Activated CD8-positive, alpha-beta memory T cell treated with anti-CD3 and anti-CD28 coated beads for 36 hours (primary cell): ENCODE results near the gene HLA-DQB1. TPM values are rescaled to one million over a fixed set of nuclear protein-coding genes. Genes with fewer than 3 reads are reported as not detected.
"Not testable (repeated sequence)": the region's sequence is repeated elsewhere in the genome, so short reads cannot be mapped to it uniquely, and the experiment has no call there.

Experiments used
- CTCF ChIA-PET: fragments of 350-600 bp; sonication (Branson Sonifier 250); formaldehyde crosslinking; loops from one replicate; lab custom pipeline; 2021; ENCODE audit warnings: antibody characterized with exemption; lab: Charles Lee
- POLR2A ChIA-PET: fragments of 350-600 bp; sonication (Branson Sonifier 250); formaldehyde crosslinking; loops from one replicate; lab custom pipeline; 2021; ENCODE audit warnings: antibody characterized with exemption; lab: Charles Lee
- total RNA-seq, 2 experiments: library from RNA; stranded (reverse); gene quantifications; one replicate each; pipeline ENCODE4 v1.2.3, GENCODE V29; 2021

Gene HLA-DQB1
- total RNA-seq, 2 experiments from 2014 or later: 9.5 to 11.6 TPM

DNA sequence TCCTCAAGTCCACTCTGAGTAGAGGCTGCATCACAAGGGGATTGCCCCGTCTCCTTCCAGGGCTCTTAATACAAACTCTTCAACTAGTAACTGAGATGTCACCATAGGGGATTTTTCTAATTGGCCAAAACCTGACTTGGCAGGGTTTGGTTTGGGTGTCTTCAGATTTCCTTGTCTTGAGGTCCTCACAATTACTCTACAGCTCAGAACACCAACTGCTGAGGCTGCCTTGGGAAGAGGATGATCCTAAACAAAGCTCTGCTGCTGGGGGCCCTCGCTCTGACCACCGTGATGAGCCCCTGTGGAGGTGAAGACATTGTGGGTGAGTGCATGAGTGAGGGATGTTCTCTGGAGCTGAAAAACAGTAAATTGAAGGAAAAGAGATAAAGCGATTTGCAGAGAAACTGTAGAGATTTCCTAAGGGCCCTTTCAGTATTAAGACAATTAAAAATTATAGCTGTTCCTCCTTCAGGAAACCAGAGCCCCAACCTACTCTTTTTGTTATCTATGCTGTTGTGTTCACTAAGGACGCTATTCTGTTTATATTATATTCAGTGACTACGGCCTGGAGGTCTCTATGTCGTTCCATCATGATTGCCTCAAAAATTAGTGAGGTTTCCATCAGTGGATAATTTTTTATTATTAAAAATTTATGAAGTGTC is 29.1 kb downstream of the HLA-DQB1 start, which contains the start of gene HLA-DQA1:
Gene HLA-DQA1 (plus strand): TSS at position 188 of the 662 bp plus-strand sequence. CDS start 53 bp downstream, at position 241.
- CTCF ChIA-PET: no interaction called here
- POLR2A ChIA-PET: no interaction called here

DNA sequence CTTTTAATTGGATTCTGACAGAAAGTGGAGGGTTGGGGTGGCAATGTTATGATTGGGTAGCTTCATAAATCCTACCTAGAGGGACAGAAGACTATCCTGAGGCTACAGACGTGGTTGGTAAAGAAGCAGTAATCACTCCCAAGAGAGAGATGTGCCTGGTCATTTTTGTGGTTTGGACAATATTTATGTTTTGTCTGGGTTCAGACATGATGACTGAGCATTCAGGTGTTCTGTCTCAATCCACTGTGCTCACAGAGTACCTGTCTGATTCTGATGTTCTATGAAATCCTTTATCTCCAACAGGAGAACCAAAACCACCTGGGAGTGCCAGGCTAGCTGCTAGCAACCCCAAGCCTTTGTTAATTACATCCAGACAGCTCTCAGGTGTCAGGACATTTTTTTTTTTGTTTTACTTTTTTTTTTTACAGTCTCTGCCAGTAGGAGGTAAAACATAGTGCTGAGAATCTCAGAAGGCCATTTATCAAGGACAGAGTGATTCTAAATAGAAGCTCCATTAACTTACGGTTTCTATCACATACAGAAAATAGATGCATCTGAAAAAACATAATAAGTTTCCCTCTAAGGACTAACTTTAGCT is 30.8 kb downstream of the HLA-DQB1 start:
- POLR2A ChIA-PET: no interaction called here
- CTCF ChIA-PET: no interaction called here

DNA sequence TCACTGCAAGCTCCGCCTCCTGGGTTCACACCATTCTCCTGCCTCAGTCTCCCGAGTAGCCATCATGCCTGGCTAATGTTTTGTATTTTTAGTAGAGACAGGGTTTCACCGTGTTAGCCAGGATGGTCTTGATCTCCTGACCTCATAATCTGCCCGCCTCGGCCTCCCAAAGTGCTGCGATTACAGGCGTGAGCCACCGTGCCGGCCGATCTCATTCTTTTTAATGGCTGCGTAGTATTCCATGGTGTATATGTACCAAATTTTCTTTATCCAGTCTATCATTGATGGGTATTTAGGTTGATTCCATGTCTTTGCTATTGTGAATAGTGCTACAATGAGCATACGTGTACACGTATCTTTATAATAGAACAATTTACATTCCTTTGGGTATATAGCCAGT is 36.7 kb downstream of the HLA-DQB1 start:
- POLR2A ChIA-PET, CTCF ChIA-PET: not testable (repeated sequence)

GRCh38 chr6:32627831-32628230 is 38.6 kb downstream of the HLA-DQB1 start:
- CTCF ChIA-PET: no interaction called here
- POLR2A ChIA-PET: interaction anchor here (0.7 kb wide), 1 partner anchor 259 kb away, joined by 3 read pairs; no protein-coding TSS in a partner anchor

DNA sequence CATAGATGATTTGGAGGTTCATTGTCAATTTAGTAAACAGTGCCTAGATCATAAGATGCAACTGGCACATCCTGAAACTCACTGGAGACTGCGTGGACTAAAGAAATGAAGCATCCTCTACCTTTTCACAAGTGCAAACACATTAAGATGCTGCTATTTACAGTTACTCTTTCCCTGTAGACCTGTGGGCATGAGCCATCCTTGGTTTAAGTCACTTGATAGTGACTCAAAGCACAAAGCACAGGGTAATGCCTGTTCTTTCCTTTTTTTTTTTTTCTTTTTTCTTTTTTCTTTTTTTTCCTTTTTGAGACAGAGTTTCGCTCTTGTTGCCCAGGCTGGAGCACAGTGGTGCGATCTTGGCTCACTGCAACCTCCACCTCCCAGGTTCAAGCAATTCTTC is 39.2 kb downstream of the HLA-DQB1 start:
- CTCF ChIA-PET: no interaction called here
- POLR2A ChIA-PET: no interaction called here

DNA sequence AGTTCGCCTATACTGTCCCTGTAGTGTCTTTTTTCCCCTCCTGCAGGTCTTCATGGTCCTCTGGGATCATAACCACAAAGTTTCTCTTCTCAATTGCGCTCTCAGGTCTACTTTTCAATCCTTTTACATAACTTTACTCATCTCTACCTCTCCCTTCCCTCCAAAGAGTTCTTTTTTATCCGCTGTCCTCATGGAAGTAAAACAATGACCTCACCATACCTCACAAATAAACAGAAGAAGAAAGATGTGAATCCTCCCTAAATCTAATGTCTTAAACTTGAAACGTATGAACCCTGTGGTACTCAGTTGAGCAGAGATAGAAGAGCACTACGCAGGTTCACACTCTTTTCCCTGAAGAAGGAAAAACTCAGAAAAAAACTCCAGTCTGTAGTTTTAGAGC is 41.3 kb downstream of the HLA-DQB1 start:
- ChIA-PET POLR2A (no interaction called here), CTCF (interaction anchor here (0.7 kb wide), 1 partner anchor 16 kb away, joined by 3 read pairs; no protein-coding TSS in a partner anchor)

- CTCF ChIA-PET: no interaction called here
- POLR2A ChIA-PET: no interaction called here
Observed at GRCh38 chr6:32624565-32624964, 41.9 kb downstream of the HLA-DQB1 start.

DNA sequence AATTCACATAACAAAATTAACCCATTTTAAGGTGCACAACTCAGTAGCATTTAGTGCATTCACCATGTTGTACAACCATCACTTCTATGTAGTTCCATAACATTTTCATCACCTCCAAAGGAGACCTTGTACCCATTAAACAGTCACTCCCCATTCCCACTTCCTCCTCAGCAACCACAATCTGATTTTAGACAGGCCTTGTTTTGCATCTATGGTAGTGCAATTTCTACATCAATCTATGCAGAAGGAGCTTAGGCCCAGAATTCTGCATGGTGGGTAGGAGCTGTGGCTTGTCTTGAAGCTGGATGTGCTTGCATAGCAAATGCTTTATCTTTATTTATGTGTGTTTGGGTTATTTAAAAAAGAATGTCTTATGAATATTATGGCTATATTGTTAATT is 42.8 kb downstream of the HLA-DQB1 start:
- POLR2A ChIA-PET: no interaction called here

DNA sequence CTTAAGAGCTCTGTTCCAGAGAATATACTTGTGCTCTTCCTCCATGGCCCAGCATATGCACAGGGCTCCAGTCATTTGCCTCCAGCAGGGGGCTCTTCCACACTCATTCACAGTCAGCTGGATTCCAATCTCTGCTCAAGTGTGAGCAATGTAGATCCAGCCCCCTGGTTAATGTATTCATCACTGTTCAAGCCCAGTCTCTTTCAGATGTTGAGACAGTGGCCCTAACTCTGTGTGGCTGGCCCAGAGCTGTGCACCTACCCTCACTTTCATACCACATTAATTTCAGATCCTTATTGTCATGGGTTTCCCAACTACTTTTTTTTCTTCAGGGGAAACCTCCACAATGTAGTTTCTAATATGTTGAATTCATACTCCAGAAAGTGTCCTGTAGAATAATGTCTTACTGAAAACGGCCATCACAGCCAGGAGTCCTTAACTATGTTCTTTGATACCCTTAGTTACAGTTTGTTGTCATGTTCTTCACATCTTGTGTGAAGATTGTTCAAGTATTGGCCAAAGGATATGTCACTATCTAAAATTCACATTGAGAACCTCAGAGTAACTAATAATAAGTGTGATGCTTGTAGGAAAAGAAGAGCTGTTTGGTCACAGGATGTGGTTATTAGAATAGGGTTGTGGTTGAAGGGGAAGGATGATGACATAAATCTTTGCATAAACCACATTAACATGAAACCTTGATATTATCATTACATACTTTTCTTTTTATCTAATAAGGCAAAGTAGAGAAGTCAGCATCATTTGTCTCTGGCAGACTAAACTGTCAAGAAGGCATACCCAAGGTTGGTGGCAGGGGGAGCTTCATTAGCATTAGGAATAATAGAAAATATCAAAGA is 43.7 kb downstream of the HLA-DQB1 start:
- CTCF ChIA-PET: no interaction called here
- POLR2A ChIA-PET: no interaction called here

More for the DNA sequence above, 42.8 kb downstream of the HLA-DQB1 start:
- CTCF ChIA-PET: no interaction called here

- ChIA-PET CTCF (no interaction called here), POLR2A (interaction anchor here (0.6 kb wide), 1 partner anchor 385 kb away, joined by 5 read pairs; no protein-coding TSS in a partner anchor)
Observed at GRCh38 chr6:32621372-32621771, 45.1 kb downstream of the HLA-DQB1 start.

DNA sequence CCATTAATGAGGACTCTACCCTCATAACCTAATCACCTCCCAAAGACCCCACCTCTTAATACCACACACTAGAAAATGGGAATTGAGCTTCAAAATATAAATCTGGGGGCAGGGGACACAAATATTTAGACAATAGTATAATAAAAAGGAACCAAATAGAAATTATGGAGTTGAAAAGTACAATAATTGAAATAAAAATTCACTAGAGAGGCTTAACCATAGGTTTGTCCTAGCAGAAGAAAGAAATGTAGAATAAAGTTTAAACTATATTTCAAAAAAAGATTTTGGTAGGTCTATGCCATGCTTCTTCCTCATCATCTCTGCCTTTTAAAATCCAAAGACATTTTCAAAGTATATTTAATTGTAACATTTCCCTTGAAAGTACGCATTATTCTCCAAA is 48.7 kb downstream of the HLA-DQB1 start:
- POLR2A ChIA-PET: no interaction called here
- CTCF ChIA-PET: no interaction called here

DNA sequence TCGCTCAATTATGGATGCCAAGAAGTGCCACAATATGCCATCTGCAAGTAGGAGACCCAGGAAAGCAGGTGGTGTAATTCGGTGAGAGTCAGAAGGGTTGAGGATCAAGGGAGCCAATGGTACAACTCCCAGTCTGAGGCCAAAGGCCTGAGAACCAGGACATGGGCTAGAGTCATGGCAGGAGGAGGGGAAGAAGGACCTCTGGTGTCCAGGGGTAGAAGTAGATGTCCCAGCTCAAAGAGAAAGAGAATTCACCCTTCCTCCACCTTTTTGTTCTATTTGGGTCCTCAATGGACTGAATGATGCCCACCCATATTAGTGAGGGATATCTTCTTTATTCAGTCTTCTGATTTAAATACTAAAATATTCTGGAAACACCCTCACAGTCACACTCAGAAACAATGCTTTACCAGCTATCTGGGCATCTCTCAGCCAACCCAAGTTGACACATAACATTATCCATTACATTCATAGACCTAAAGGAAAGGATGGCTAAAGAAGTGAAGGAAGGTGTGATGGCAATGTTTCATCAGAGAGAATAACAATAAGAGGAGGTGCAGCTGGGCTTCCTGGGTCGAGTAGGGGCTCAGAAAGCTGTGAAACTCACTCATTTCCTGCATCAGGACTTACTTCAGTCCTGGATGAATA is 50.4 kb downstream of the HLA-DQB1 start:
- ChIA-PET CTCF (no interaction called here), POLR2A (no interaction called here)

- ChIA-PET CTCF (interaction anchor here (1.4 kb wide), 1 partner anchor 77 kb away, joined by 3 read pairs; no protein-coding TSS in a partner anchor), POLR2A (no interaction called here)
Observed at GRCh38 chr6:32614366-32615081, 51.9 kb downstream of the HLA-DQB1 start.

DNA sequence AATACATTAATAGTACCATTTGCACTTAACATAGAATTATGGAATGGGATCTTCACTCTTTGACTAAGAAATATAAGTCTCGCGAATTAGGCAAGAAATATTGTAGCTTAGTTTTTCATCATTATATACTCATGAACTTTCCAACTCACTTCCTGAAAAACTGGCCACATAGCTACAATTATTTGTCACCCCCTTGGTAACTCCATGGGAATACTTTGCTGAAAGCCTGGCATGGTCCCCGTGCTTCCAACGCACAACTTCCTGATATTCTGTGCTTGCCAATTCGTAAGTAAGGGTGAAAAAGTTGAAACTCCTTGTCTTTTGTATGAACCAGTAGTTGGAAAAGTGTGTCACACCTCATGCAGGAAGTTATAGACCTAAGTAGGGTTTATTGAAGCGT is 53.0 kb downstream of the HLA-DQB1 start:
- ChIA-PET POLR2A (no interaction called here), CTCF (no interaction called here)

GRCh38 chr6:32610682-32611296 is 55.7 kb downstream of the HLA-DQB1 start:
- CTCF ChIA-PET: no interaction called here
- POLR2A ChIA-PET: no interaction called here

GRCh38 chr6:32609731-32610640 is 56.5 kb downstream of the HLA-DQB1 start:
- ChIA-PET CTCF (interaction anchor here (0.6 kb wide), 2 partner anchors 15 to 171 kb away, joined by 3 read pairs; partner anchors contain the start of gene HLA-DRA), POLR2A (no interaction called here)
